Thyroid gland (tissue), 4 donors: Measurements from ENCODE around the gene DNAJC22.
"Not testable (repeated sequence)": the region's sequence is repeated elsewhere in the genome, so short reads cannot be mapped to it uniquely, and the experiment has no call there.

Experiments used
- POLR2A ChIP-seq, 2 donors: fragments of 450-650 bp; IDR thresholded peaks; one replicate each; pipeline ENCODE4 v1.6.1; 2017; ENCODE audit warnings: antibody characterized with exemption in 2 of 2, mild to moderate bottlenecking in 2 of 2, moderate library complexity in 1 of 2
- TF ChIP-seq, protein P1 (sequence below), 6 experiments: fragments of 200-600 bp in 3 of 6; fragments of 450-650 bp in 3 of 6; sonication (generic) in 3 of 6; IDR thresholded peaks; one replicate each; pipeline ENCODE4 v1.5.1; 2016 to 2019; ENCODE audit warnings: antibody characterized with exemption in 6 of 6, mild to moderate bottlenecking in 2 of 6, inconsistent platforms in 1 of 6, moderate library complexity in 1 of 6

- TF ChIP-seq, protein P1, sequence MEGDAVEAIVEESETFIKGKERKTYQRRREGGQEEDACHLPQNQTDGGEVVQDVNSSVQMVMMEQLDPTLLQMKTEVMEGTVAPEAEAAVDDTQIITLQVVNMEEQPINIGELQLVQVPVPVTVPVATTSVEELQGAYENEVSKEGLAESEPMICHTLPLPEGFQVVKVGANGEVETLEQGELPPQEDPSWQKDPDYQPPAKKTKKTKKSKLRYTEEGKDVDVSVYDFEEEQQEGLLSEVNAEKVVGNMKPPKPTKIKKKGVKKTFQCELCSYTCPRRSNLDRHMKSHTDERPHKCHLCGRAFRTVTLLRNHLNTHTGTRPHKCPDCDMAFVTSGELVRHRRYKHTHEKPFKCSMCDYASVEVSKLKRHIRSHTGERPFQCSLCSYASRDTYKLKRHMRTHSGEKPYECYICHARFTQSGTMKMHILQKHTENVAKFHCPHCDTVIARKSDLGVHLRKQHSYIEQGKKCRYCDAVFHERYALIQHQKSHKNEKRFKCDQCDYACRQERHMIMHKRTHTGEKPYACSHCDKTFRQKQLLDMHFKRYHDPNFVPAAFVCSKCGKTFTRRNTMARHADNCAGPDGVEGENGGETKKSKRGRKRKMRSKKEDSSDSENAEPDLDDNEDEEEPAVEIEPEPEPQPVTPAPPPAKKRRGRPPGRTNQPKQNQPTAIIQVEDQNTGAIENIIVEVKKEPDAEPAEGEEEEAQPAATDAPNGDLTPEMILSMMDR (IDR thresholded peaks at IDR 0.05): not testable (repeated sequence)
- not testable (repeated sequence) for TF ChIP-seq POLR2A (IDR thresholded peaks at IDR 0.05)
These were observed 12.9 kb upstream of the DNAJC22 start for GRCh38 chr12:49333778-49334177.
